ENCODE measurements around the gene UBA52.

UBA52 gene

GRCh38 chr19:18611327-18612050 lies 39.8 kb downstream of the UBA52 start:
- no peak for DNase-seq (ENCODE audit: extremely low spot score)
- CTCF ChIA-PET = no interaction called here
- POLR2A ChIA-PET = no interaction called here

GRCh38 chr19:18612051-18612771 lies 40.6 kb downstream of the UBA52 start:
- ChIA-PET POLR2A (no interaction called here), CTCF (no interaction called here)

More at GRCh38 chr19:18611327-18612050, 39.8 kb downstream of the UBA52 start:
- TF ChIP-seq TARDBP (IDR thresholded peaks at IDR 0.05) = no peak
- TF ChIP-seq CTBP1 (IDR thresholded peaks at IDR 0.05; ENCODE audit: borderline replicate concordance) = no peak
- TF ChIP-seq FOXA1 (IDR thresholded peaks at IDR 0.05) = no peak
- no peak for TF ChIP-seq ZNF384 (IDR thresholded peaks at IDR 0.05)
- TF ChIP-seq LEF1 (IDR thresholded peaks at IDR 0.05; ENCODE audit: borderline replicate concordance) = no peak
- TF ChIP-seq FOXK2 (IDR thresholded peaks at IDR 0.05) = no peak
- no peak for TF ChIP-seq SUZ12 (IDR thresholded peaks at IDR 0.05)
- TF ChIP-seq PKNOX1 (IDR thresholded peaks at IDR 0.05) = no peak
- TF ChIP-seq ELF4 (IDR thresholded peaks at IDR 0.05) = no peak
- no peak for TF ChIP-seq L3MBTL2 (conservative IDR thresholded peaks at IDR 0.05)
- no peak for TF ChIP-seq FOXM1 (IDR thresholded peaks at IDR 0.05; ENCODE audit: borderline replicate concordance)
- TF ChIP-seq ARNT (IDR thresholded peaks at IDR 0.05) = no peak
- no peak for TF ChIP-seq SP1 (IDR thresholded peaks at IDR 0.05)
- TF ChIP-seq NFRKB (IDR thresholded peaks at IDR 0.05) = no peak
- no peak for TF ChIP-seq HDGF (IDR thresholded peaks at IDR 0.05; ENCODE audit: borderline replicate concordance)
- TF ChIP-seq BHLHE40 (IDR thresholded peaks at IDR 0.05; ENCODE audit: borderline replicate concordance) = no peak

GRCh38 chr19:18612772-18613588 lies 41.3 kb downstream of the UBA52 start, which contains the start of gene TMEM59L:
TMEM59L (plus strand) TSS chr19:18612870; CDS start chr19:18612959, 89 bp downstream.
- no peak for DNase-seq (ENCODE audit: extremely low spot score)
- ChIA-PET CTCF (no interaction called here), POLR2A (no interaction called here)
- TF ChIP-seq ARNT (IDR thresholded peaks at IDR 0.05) (no peak), SP1 (IDR thresholded peaks at IDR 0.05) (no peak), TARDBP (IDR thresholded peaks at IDR 0.05) (no peak), L3MBTL2 (conservative IDR thresholded peaks at IDR 0.05) (no peak), PKNOX1 (IDR thresholded peaks at IDR 0.05) (no peak), ZNF384 (IDR thresholded peaks at IDR 0.05) (no peak), HDGF (IDR thresholded peaks at IDR 0.05; ENCODE audit: borderline replicate concordance) (no peak), FOXK2 (IDR thresholded peaks at IDR 0.05) (no peak), LEF1 (IDR thresholded peaks at IDR 0.05; ENCODE audit: borderline replicate concordance) (no peak), ELF4 (IDR thresholded peaks at IDR 0.05) (no peak), SUZ12 (IDR thresholded peaks at IDR 0.05) (no peak), BHLHE40 (IDR thresholded peaks at IDR 0.05; ENCODE audit: borderline replicate concordance) (no peak)

More at GRCh38 chr19:18612051-18612771, 40.6 kb downstream of the UBA52 start:
- TF ChIP-seq HDGF (IDR thresholded peaks at IDR 0.05; ENCODE audit: borderline replicate concordance) (no peak), L3MBTL2 (conservative IDR thresholded peaks at IDR 0.05) (peak; percentile 76)
- DNase-seq (ENCODE audit: extremely low spot score) = no peak

- DNase-seq (ENCODE audit: extremely low spot score) = no peak
- ChIA-PET POLR2A (no interaction called here), CTCF (no interaction called here)
- TF ChIP-seq CTBP1 (IDR thresholded peaks at IDR 0.05; ENCODE audit: borderline replicate concordance) (no peak), BHLHE40 (IDR thresholded peaks at IDR 0.05; ENCODE audit: borderline replicate concordance) (no peak)
Measured at GRCh38 chr19:18613589-18614234, 42.1 kb downstream of the UBA52 start.

- ChIA-PET CTCF (no interaction called here), POLR2A (no interaction called here)
Measured at GRCh38 chr19:18616023-18616422, 44.4 kb downstream of the UBA52 start.

More at GRCh38 chr19:18616023-18616422, 44.4 kb downstream of the UBA52 start:
- TF ChIP-seq NFRKB (IDR thresholded peaks at IDR 0.05) = no peak
- no peak for TF ChIP-seq HDGF (IDR thresholded peaks at IDR 0.05; ENCODE audit: borderline replicate concordance)
- no peak for TF ChIP-seq SUZ12 (IDR thresholded peaks at IDR 0.05)
- no peak for TF ChIP-seq ELF4 (IDR thresholded peaks at IDR 0.05)
- no peak for TF ChIP-seq BHLHE40 (IDR thresholded peaks at IDR 0.05; ENCODE audit: borderline replicate concordance)
- no peak for TF ChIP-seq FOXK2 (IDR thresholded peaks at IDR 0.05)
- no peak for TF ChIP-seq FOXM1 (IDR thresholded peaks at IDR 0.05; ENCODE audit: borderline replicate concordance)
- TF ChIP-seq PKNOX1 (IDR thresholded peaks at IDR 0.05) = no peak
- no peak for TF ChIP-seq ARNT (IDR thresholded peaks at IDR 0.05)
- TF ChIP-seq ZNF384 (IDR thresholded peaks at IDR 0.05) = no peak
- TF ChIP-seq SP1 (IDR thresholded peaks at IDR 0.05) = no peak
- TF ChIP-seq LEF1 (IDR thresholded peaks at IDR 0.05; ENCODE audit: borderline replicate concordance) = no peak
- TF ChIP-seq CTBP1 (IDR thresholded peaks at IDR 0.05; ENCODE audit: borderline replicate concordance) = no peak
- TF ChIP-seq FOXA1 (IDR thresholded peaks at IDR 0.05) = no peak
- TF ChIP-seq L3MBTL2 (conservative IDR thresholded peaks at IDR 0.05) = no peak
- TF ChIP-seq TARDBP (IDR thresholded peaks at IDR 0.05) = no peak
- DNase-seq (ENCODE audit: extremely low spot score) = no peak

Data from HEK293T (cell line).